ENCODE data around the gene TNK2.

The TNK2 gene

GRCh38 chr3:195844671-195845218 lies 63.6 kb downstream of the TNK2 start:
- TF ChIP-seq CTCF (IDR thresholded peaks at IDR 0.05; ENCODE audit: borderline replicate concordance, insufficient read depth, low read depth, low read length): no peak
- H3K4me3 ChIP-seq (ENCODE audit: low read depth, low read length): no peak overlapping the region

DNA sequence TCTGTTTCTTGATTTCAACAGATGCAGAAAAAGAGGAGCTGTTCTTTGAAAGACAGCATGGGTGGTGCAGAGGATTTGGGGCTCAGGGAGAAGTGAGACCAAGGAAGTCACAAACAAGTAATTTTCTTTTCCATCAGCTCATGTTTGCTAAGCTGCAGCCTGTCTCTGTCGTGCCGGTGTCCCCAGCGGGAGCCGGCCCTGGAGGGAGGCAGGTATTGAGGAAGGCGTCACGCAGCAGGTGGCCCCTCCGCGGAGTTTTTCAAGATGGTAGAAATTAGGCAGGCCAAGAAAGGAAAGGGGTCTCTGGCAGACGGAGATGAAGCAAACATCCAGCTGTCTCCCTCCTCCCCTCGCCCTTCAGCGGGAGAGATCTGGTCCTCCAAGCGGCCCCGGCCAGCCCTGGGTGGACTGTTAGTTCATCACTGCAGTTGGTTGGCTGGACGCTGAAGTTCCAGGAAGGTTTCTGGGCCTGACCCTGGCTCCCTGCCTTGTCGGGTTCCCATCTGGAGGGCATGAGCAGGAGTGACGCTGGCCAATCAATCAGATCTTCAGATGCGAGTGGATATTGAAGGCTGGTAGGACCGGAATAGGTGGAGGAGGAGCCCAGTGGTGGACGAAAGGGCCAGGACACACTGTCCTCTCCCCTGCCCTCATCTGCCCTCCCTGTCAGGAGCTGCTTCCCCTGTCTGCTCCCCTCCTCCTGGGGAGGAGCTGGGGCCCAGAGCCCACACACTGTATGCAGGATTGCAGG lies 68.9 kb downstream of the TNK2 start:
- no peak for TF ChIP-seq CTCF (IDR thresholded peaks at IDR 0.05; ENCODE audit: borderline replicate concordance, insufficient read depth, low read depth, low read length)
- H3K4me3 ChIP-seq (ENCODE audit: low read depth, low read length): no peak overlapping the region

DNA sequence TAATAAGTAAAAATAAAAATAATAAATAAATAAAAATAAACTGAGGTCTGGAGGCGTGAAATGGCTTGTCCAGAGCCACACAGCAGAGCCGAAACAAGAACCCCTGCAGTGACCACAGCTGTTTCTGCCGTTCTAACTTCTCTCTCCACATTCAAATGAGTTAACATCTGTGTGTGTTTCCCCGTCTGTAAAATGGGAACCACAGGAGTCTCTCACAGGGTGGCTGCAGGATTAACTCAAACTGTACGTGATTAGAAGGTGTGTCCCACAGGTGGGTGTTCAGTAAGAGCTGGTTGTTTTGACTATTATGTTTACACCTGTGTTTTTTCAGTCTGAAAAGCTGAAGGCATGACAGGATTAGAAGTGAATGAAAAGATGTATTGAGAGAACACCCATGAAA lies 69.6 kb downstream of the TNK2 start:
- no peak for TF ChIP-seq CTCF (IDR thresholded peaks at IDR 0.05; ENCODE audit: borderline replicate concordance, insufficient read depth, low read depth, low read length)
- no peak overlapping the region for H3K4me3 ChIP-seq (ENCODE audit: low read depth, low read length)

GRCh38 chr3:195836476-195837135 lies 71.7 kb downstream of the TNK2 start:
- no peak for TF ChIP-seq CTCF (IDR thresholded peaks at IDR 0.05; ENCODE audit: borderline replicate concordance, insufficient read depth, low read depth, low read length)
- no peak overlapping the region for H3K4me3 ChIP-seq (ENCODE audit: low read depth, low read length)

- TF ChIP-seq CTCF (IDR thresholded peaks at IDR 0.05; ENCODE audit: borderline replicate concordance, insufficient read depth, low read depth, low read length): no peak
- H3K4me3 ChIP-seq (ENCODE audit: low read depth, low read length): no peak overlapping the region
Measured at GRCh38 chr3:195835791-195836190, 72.6 kb downstream of the TNK2 start.

DNA sequence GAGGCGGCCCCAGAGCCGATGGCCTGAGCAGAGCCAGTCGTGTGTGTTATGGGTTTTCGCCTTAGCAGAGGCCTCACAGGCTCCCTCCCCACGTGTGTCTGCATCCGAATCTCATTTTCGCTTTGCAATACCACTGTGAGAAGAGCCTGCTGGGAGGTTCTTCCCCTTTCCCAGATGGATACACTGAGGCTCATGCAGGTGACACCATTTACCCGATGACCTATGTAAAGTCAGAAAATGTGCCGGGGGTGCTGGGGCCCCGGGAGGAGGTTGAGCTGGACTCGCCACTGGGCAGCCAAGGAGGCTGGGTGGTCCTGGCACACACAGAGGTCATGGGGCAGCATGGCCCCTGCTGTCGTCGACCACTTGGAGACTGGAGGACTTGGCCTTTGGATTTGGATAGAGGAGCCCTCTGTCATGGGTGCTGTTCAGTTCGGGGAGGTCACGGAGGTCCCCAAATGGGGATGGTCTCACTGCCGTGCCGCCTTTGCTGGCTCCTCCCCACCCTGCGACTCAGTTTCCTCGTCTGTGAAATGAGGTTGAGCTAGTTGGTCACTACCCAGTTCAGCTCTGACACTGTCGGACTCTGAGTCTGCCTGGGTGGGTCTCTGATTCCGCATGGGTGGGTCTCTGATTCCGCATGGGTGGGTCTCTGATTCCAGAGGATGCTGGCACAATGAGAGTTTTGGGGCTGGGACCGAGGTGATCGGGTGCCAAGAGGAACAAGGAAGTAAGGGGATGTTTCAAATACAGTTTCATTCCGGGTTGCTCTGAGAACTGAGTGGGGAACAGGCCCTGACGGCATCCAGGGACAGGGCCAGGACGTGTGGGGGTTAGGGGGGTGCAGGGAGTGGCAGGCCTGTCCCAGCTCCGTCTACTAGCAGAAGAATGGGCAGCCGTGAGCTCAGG lies 73.4 kb downstream of the TNK2 start:
- no peak overlapping the region for H3K4me3 ChIP-seq (ENCODE audit: low read depth, low read length)
- no peak for TF ChIP-seq CTCF (IDR thresholded peaks at IDR 0.05; ENCODE audit: borderline replicate concordance, insufficient read depth, low read depth, low read length)
